Testis (tissue), 3 donors: ENCODE results near the gene TM2D1. TPM values are rescaled to one million over a fixed set of nuclear protein-coding genes. Genes with fewer than 3 reads are reported as not detected.

Source experiments
- DNase-seq: peaks from one replicate; pipeline ENCODE4 v3.0.0-alpha.2; 2019
- H3K27ac ChIP-seq, 2 donors: fragments of 200-600 bp; sonication (generic); one replicate each; pipeline ENCODE4 v1.5.1; 2019
- H3K27me3 ChIP-seq: fragments of 200-600 bp; sonication (generic); one replicate; pipeline ENCODE4 v1.5.1; 2019
- H3K36me3 ChIP-seq: fragments of 200-600 bp; sonication (generic); one replicate; pipeline ENCODE4 v1.5.1; 2017; ENCODE audit warnings: low read depth; ENCODE audit errors: missing control alignments
- H3K4me1 ChIP-seq: fragments of 200-600 bp; sonication (generic); one replicate; pipeline ENCODE4 v1.5.1; 2019
- H3K4me3 ChIP-seq, 2 donors: fragments of 200-600 bp; sonication (generic); one replicate each; pipeline ENCODE4 v1.5.1; 2017 to 2019
- H3K9me3 ChIP-seq: fragments of 200-600 bp; sonication (generic); one replicate; pipeline ENCODE4 v1.5.1; 2017
- POLR2A ChIP-seq: fragments of 450-650 bp; IDR thresholded peaks from one replicate; pipeline ENCODE4 v1.6.1; 2017; ENCODE audit warnings: antibody characterized with exemption, mild to moderate bottlenecking, moderate library complexity
- WGBS, 2 donors: methylation state at CpG; one replicate each; pipeline ENCODE4 v1.1.5; 2018; 5-methylcytosine and 5-hydroxymethylcytosine counted together
- intact Hi-C: fragments of 100-400 bp; cut with DNase I; formaldehyde crosslinking; loops from one replicate; pipeline ENCODE4 v1.15.1; 2023; ENCODE audit warnings: low total_unique reads
- polyA plus RNA-seq: library from polyadenylated mRNA; stranded (reverse); fragments of 350-450 nt; fragmentation: Illumina TruSeq; extraction: RNeasy Lipid Tissue Mini Kit (QIAGEN cat#74804); gene quantifications from one replicate; pipeline ENCODE4 v1.2.3, GENCODE V29; 2014; ENCODE audit warnings: low read depth, low replicate concordance; ENCODE audit not compliant: insufficient read depth
- total RNA-seq, 2 donors: library from RNA; depleted of rRNA; stranded (reverse); fragments of >200 nt; gene quantifications; one replicate each; pipeline ENCODE4 v1.2.3, GENCODE V29; 2016
- TF ChIP-seq, protein P1 (sequence below), 3 experiments: fragments of 450-650 bp in 2 of 3; fragments of 200-600 bp in 1 of 3; sonication (generic) in 1 of 3; IDR thresholded peaks; one replicate each; pipeline ENCODE4 v1.5.1; 2016 to 2019; ENCODE audit warnings: antibody characterized with exemption in 3 of 3, mild to moderate bottlenecking in 2 of 3, moderate library complexity in 1 of 3

TM2D1 gene
- total and polyA plus RNA-seq, 3 donors from 2014 or later, result 57.1 to 68.9 (median 67.3) TPM

DNA sequence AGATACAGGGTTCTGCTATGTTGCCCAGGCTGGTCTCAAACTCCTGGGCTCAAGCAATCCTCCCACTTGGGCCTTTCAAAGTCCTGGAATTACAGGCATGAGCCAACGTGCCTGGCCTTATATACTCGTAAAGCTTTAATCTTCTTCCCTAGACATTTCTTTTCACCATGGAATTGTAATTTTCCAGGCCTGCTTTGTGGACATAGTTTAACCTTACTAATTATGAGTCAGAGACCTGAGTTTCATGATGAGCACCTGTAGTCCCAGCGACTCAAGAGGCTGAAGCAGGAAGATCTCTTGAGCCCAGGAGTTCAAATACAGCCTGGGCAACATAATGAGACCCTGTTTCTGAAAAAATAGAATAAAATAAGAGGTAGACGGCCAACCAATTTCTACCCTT, 29.6 kb upstream of the TM2D1 start:
- peaks cover 6% of the 10 kb centered on the region for H3K4me1 ChIP-seq
- H3K4me3 ChIP-seq, result no peak overlapping the region
- TF ChIP-seq, protein P1, sequence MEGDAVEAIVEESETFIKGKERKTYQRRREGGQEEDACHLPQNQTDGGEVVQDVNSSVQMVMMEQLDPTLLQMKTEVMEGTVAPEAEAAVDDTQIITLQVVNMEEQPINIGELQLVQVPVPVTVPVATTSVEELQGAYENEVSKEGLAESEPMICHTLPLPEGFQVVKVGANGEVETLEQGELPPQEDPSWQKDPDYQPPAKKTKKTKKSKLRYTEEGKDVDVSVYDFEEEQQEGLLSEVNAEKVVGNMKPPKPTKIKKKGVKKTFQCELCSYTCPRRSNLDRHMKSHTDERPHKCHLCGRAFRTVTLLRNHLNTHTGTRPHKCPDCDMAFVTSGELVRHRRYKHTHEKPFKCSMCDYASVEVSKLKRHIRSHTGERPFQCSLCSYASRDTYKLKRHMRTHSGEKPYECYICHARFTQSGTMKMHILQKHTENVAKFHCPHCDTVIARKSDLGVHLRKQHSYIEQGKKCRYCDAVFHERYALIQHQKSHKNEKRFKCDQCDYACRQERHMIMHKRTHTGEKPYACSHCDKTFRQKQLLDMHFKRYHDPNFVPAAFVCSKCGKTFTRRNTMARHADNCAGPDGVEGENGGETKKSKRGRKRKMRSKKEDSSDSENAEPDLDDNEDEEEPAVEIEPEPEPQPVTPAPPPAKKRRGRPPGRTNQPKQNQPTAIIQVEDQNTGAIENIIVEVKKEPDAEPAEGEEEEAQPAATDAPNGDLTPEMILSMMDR (IDR thresholded peaks at IDR 0.05), result no peak
- 82 to 93% methylated on average over 4 of the region's 4 CpGs for WGBS, 2 donors
- no peak overlapping the region for H3K27ac ChIP-seq
- intact Hi-C loops, result no loop called here
- no peaks in the 10 kb centered on the region for H3K27me3 ChIP-seq
- H3K9me3 ChIP-seq, result no peaks in the 10 kb centered on the region
- no peaks in the 10 kb centered on the region for H3K36me3 ChIP-seq
- no peak for DNase-seq

DNA sequence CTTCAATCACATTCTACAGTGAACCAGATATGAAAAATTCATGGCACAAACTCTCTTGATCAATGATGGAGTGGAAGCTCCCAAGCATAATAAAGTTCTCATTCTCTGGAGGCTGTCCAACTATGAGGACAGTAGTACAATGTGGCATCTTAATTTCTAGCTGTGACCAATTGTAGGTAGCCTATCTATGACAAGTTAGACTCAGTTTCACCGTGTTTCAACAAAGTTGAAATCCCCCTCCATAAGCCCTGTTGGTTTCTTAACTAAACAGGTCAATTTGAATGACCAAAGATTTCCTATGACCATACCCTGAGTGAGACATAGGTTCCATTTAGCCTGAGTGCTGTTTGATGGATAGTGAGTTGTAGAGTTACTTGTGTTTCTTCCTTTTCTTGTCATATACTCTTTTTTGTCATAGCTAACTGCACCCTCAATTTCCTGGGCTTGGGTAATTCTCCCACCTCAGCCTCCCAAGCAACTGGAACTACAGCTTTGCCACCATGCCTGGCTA, 29.1 kb upstream of the TM2D1 start:
- intact Hi-C loops, result no loop called here
- WGBS, 2 donors, result 89 to 94% methylated on average over 1 of the region's 1 CpG
- no peak overlapping the region for H3K27ac ChIP-seq
- H3K4me3 ChIP-seq, result no peak overlapping the region
- H3K27me3 ChIP-seq, result no peaks in the 10 kb centered on the region
- H3K36me3 ChIP-seq, result no peaks in the 10 kb centered on the region
- H3K9me3 ChIP-seq, result no peaks in the 10 kb centered on the region
- no peak for DNase-seq
- TF ChIP-seq, protein P1 (IDR thresholded peaks at IDR 0.05), result no peak
- H3K4me1 ChIP-seq, result peaks cover 5% of the 10 kb centered on the region

DNA sequence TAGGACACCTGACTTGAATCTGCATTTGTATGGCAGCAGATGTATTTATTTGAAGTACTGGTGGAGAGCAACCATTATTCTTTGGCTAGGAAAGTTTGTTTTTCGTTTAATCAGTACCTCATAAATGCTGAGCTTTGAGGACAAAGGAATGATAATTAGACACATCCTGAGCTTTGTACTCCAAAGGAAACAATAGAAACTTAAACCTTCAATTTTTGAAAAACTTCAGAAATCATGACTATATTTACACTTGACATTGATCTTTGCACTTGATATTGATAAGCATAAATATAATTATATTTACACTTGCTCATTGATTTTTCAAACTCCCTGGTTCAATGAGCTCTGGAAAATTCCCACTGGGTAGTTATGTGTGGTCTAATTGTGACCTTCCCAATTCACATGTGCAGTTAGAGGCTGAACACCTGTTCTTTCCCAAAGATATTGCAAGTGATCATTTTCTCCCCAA, 28.0 kb upstream of the TM2D1 start:
- intact Hi-C loops, result no loop called here
- no peak for DNase-seq
- H3K4me3 ChIP-seq, result no peak overlapping the region
- H3K27ac ChIP-seq, result no peak overlapping the region
- H3K4me1 ChIP-seq, result no peaks in the 10 kb centered on the region
- H3K27me3 ChIP-seq, result no peaks in the 10 kb centered on the region
- WGBS, 2 donors, result 70 to 82% methylated on average over 1 of the region's 1 CpG
- no peaks in the 10 kb centered on the region for H3K9me3 ChIP-seq
- no peaks in the 10 kb centered on the region for H3K36me3 ChIP-seq
- TF ChIP-seq, protein P1 (IDR thresholded peaks at IDR 0.05), result no peak
- TF ChIP-seq POLR2A, result no peak

DNA sequence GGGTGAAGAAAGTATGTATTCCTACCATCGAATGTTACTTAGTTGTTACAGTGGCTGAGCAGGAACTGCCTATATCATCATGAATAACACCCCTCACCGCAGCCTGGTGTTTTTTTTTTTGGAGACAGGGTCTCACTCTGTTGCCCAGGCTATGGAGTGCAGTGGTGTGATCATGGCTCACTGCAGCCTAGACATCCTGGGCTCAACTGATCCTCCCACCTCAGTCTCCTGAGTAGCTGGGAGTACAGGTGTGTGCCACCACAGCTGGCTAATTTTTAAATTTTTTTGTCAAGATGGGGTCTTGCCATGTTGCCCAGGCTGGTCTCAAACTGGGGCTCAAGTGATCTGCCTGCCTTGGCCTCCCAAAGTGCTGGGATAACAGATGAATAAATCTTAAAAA, 24.6 kb upstream of the TM2D1 start:
- WGBS, 2 donors, result 88 to 94% methylated on average over 2 of the region's 2 CpGs
- H3K27me3 ChIP-seq, result no peaks in the 10 kb centered on the region
- H3K9me3 ChIP-seq, result no peaks in the 10 kb centered on the region
- H3K36me3 ChIP-seq, result no peaks in the 10 kb centered on the region
- no peak overlapping the region for H3K4me3 ChIP-seq
- no peak for DNase-seq
- no peaks in the 10 kb centered on the region for H3K4me1 ChIP-seq
- H3K27ac ChIP-seq, result no peak overlapping the region
- TF ChIP-seq, protein P1 (IDR thresholded peaks at IDR 0.05), result no peak
- TF ChIP-seq POLR2A, result no peak
- intact Hi-C loops, result no loop called here

DNA sequence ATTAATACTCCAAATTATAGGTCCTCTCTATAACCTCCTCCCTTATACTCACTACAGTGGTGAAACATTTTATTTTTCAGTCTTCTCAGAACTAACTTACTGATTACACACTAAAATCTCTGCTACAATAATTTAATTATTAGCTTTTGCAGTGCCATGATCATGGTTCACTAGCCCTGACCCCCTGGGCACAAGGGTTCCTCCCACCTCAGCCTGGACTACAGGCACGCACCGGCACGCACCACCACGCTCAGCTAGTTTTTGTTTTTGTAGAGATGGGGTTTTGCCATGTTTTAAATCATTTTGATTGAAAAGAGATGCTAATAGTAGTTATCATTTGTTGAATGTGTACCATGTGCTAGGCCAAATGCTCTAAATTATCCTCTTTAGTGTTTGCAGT, 23.6 kb upstream of the TM2D1 start:
- Histone ChIP-seq H3K9me3 (no peaks in the 10 kb centered on the region), H3K4me1 (no peaks in the 10 kb centered on the region), H3K4me3 (no peak overlapping the region), H3K36me3 (no peaks in the 10 kb centered on the region), H3K27me3 (no peaks in the 10 kb centered on the region), H3K27ac (no peak overlapping the region)
- intact Hi-C loops, result no loop called here
- DNase-seq, result no peak
- TF ChIP-seq, protein P1 (IDR thresholded peaks at IDR 0.05), result no peak
- no peak for TF ChIP-seq POLR2A
- 93 to 97% methylated on average over 4 of the region's 4 CpGs for WGBS, 2 donors
